ENCODE data around the gene USP51.
"Not testable (repeated sequence)": the region's sequence is repeated elsewhere in the genome, so short reads cannot be mapped to it uniquely, and the experiment has no call there.

The USP51 gene

GRCh38 chrX:55484948-55485347, 4.7 kb downstream of the USP51 start:
- no peak overlapping the region for H3K4me3 ChIP-seq (ENCODE audit: low read depth, low read length)

GRCh38 chrX:55480390-55481062, 9.1 kb downstream of the USP51 start:
- TF ChIP-seq, protein P1, sequence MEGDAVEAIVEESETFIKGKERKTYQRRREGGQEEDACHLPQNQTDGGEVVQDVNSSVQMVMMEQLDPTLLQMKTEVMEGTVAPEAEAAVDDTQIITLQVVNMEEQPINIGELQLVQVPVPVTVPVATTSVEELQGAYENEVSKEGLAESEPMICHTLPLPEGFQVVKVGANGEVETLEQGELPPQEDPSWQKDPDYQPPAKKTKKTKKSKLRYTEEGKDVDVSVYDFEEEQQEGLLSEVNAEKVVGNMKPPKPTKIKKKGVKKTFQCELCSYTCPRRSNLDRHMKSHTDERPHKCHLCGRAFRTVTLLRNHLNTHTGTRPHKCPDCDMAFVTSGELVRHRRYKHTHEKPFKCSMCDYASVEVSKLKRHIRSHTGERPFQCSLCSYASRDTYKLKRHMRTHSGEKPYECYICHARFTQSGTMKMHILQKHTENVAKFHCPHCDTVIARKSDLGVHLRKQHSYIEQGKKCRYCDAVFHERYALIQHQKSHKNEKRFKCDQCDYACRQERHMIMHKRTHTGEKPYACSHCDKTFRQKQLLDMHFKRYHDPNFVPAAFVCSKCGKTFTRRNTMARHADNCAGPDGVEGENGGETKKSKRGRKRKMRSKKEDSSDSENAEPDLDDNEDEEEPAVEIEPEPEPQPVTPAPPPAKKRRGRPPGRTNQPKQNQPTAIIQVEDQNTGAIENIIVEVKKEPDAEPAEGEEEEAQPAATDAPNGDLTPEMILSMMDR (IDR thresholded peaks at IDR 0.05; ENCODE audit: insufficient read depth, low read depth, low read length, missing control alignments), result no peak
- no peak overlapping the region for H3K4me3 ChIP-seq (ENCODE audit: low read depth, low read length)
- DNase-seq (ENCODE audit: low read depth), result no peak

More at GRCh38 chrX:55484948-55485347, 4.7 kb downstream of the USP51 start:
- DNase-seq (ENCODE audit: low read depth), result no peak
- TF ChIP-seq, protein P1 (IDR thresholded peaks at IDR 0.05; ENCODE audit: insufficient read depth, low read depth, low read length, missing control alignments), result no peak

GRCh38 chrX:55479956-55480355, 9.7 kb downstream of the USP51 start:
- not testable (repeated sequence) for H3K4me3 ChIP-seq (ENCODE audit: low read depth, low read length); DNase-seq (ENCODE audit: low read depth)

DNA sequence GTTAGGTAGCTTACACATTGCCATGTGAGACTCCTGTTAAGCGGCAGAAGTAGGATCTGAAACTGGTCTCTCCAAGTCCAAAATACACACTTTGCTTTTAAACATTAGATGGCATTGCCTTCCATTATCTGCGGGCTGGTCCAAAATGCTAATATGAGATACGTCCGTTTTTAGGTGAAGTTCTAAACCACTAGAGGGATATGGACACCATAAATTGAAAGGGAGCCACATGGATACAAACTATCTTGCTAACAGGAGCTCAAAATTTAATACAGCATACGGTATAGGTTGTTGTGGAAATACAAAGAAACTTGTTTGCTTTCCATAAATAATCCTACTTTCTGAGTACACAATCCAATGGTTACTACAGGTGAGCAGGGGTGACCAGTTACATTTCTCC, 23.9 kb downstream of the USP51 start:
- not testable (repeated sequence) for DNase-seq (ENCODE audit: low read depth); H3K4me3 ChIP-seq (ENCODE audit: low read depth, low read length)

DNA sequence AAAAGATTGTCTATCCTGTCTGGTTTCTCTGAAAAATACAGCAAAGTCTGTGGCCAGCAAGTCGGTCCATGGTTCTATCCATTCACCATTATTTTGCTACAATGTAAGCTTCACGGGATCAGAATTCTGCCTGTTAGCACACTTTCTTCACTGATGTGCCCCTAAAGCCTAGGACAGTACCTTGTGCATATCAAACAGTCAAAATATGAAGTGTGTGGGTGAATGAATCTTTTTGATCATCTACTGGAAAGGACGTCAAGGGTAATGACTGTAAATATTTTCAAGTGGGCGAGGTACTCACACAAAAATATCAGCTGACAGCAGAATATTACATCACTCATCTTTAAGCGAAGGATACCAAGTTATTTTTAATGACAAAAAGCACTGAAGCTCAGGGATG, 24.5 kb downstream of the USP51 start:
- DNase-seq (ENCODE audit: low read depth), result not testable (repeated sequence)

GRCh38 chrX:55464050-55464449, 25.6 kb downstream of the USP51 start:
- not testable (repeated sequence) for DNase-seq (ENCODE audit: low read depth); H3K4me3 ChIP-seq (ENCODE audit: low read depth, low read length)

More for the DNA sequence above, 24.5 kb downstream of the USP51 start:
- not testable (repeated sequence) for H3K4me3 ChIP-seq (ENCODE audit: low read depth, low read length)

DNA sequence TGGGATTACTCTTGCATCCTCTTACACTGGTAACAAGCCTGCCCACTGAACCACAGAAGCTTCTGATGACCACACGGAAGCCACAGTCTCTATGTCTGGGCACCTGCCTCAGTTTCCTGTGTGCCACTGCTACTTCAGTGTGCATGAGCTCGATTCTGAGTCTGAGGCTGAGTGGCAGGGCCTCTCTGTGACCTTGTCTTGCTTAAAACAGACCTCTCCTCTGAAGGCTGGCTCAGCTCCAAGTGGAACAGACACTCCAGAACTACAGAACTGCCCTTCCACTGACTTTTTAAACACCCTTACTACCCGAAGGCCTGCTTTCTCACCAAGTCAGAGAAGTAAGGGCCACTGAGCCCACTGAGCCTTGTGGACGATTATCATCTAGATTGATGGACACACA, 29.7 kb downstream of the USP51 start:
- not testable (repeated sequence) for H3K4me3 ChIP-seq (ENCODE audit: low read depth, low read length); DNase-seq (ENCODE audit: low read depth)

- H3K4me3 ChIP-seq (ENCODE audit: low read depth, low read length); DNase-seq (ENCODE audit: low read depth): not testable (repeated sequence)
These were observed 30.2 kb downstream of the USP51 start for GRCh38 chrX:55459426-55459825.

GRCh38 chrX:55455708-55456107, 33.9 kb downstream of the USP51 start:
- DNase-seq (ENCODE audit: low read depth); H3K4me3 ChIP-seq (ENCODE audit: low read depth, low read length): not testable (repeated sequence)

DNA sequence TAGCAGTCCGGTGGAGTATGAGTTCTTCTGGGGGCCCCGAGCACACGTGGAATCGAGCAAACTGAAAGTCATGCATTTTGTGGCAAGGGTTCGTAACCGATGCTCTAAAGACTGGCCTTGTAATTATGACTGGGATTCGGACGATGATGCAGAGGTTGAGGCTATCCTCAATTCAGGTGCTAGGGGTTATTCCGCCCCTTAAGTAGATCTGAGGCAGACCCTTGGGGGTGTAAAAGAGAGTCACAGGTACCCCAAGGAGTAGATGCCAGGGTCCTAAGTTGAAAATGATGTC, 36.9 kb downstream of the USP51 start:
- TF ChIP-seq, protein P1 (IDR thresholded peaks at IDR 0.05; ENCODE audit: insufficient read depth, low read depth, low read length, missing control alignments), result no peak
- peak; percentile 1 for DNase-seq (ENCODE audit: low read depth)
- peak overlapping the region; percentile 84 for H3K4me3 ChIP-seq (ENCODE audit: low read depth, low read length)

DNA sequence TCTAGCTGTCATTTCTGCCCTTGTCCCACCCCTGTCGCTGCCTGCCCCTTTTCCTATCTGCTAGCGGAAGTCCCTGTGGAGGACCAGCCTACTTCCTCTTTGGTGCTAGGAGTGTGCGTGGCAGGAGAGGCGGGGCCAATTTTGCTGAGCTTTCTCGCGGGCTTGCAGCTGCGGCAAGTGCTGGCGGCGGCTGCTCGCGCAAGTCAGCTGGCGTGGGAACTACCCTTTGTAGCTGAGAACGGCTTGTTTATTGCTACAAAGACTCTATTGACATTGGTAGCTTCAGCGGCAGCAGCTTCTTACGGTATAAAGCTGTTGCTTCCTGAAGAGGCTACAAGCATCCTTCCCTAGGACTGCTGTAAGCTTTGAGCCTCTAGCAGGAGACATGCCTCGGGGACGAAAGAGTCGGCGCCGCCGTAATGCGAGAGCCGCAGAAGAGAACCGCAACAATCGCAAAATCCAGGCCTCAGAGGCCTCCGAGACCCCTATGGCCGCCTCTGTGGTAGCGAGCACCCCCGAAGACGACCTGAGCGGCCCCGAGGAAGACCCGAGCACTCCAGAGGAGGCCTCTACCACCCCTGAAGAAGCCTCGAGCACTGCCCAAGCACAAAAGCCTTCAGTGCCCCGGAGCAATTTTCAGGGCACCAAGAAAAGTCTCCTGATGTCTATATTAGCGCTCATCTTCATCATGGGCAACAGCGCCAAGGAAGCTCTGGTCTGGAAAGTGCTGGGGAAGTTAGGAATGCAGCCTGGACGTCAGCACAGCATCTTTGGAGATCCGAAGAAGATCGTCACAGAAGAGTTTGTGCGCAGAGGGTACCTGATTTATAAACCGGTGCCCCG, 37.4 kb downstream of the USP51 start, which contains the start of gene MAGEH1:
Gene MAGEH1, plus strand, starts transcription at position 138 of the 843 bp plus-strand sequence. Its CDS starts 248 bp downstream, at position 386.
- peak; percentile 90 for DNase-seq (ENCODE audit: low read depth)
- H3K4me3 ChIP-seq (ENCODE audit: low read depth, low read length), result peak within 1 kb of the TSS; percentile 84
- TF ChIP-seq, protein P1 (IDR thresholded peaks at IDR 0.05; ENCODE audit: insufficient read depth, low read depth, low read length, missing control alignments), result no peak

Measured in GM12865 (cell line).